ENCODE measurements around the gene CNPY1.

DNA sequence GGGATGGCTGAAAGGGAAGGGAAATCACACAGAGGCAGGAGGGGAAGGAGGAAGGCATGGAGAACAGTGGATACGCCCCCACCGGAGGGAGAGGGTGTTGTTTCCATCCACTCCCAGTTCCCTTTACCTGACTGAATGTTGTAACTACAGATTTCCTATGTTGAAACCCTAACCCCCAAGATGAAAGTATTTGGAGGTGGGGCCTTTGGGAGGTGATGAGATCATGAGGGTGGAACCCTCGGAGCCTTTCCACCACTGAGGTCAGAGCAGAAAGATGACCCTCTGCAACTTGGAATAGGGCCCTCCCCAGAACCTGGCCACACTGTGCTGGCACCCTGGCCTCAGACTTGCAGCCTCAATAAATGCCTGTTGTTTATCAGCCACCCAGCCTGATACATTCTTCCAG is 48.6 kb upstream of the CNPY1 start:
- TF ChIP-seq, protein P1, sequence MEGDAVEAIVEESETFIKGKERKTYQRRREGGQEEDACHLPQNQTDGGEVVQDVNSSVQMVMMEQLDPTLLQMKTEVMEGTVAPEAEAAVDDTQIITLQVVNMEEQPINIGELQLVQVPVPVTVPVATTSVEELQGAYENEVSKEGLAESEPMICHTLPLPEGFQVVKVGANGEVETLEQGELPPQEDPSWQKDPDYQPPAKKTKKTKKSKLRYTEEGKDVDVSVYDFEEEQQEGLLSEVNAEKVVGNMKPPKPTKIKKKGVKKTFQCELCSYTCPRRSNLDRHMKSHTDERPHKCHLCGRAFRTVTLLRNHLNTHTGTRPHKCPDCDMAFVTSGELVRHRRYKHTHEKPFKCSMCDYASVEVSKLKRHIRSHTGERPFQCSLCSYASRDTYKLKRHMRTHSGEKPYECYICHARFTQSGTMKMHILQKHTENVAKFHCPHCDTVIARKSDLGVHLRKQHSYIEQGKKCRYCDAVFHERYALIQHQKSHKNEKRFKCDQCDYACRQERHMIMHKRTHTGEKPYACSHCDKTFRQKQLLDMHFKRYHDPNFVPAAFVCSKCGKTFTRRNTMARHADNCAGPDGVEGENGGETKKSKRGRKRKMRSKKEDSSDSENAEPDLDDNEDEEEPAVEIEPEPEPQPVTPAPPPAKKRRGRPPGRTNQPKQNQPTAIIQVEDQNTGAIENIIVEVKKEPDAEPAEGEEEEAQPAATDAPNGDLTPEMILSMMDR (IDR thresholded peaks at IDR 0.05) = no peak
- TF ChIP-seq POLR2A (IDR thresholded peaks at IDR 0.05) = no peak

Measured in thyroid gland (tissue), 4 donors.